ENCODE data around the gene AANAT. TPM values are rescaled to one million over a fixed set of nuclear protein-coding genes. Genes with fewer than 3 reads are reported as not detected.

The AANAT gene
- polyA plus RNA-seq, 2 of the 4 experiments (the other 2 are of a cell fraction): 0.08 TPM; not detected in 1

DNA sequence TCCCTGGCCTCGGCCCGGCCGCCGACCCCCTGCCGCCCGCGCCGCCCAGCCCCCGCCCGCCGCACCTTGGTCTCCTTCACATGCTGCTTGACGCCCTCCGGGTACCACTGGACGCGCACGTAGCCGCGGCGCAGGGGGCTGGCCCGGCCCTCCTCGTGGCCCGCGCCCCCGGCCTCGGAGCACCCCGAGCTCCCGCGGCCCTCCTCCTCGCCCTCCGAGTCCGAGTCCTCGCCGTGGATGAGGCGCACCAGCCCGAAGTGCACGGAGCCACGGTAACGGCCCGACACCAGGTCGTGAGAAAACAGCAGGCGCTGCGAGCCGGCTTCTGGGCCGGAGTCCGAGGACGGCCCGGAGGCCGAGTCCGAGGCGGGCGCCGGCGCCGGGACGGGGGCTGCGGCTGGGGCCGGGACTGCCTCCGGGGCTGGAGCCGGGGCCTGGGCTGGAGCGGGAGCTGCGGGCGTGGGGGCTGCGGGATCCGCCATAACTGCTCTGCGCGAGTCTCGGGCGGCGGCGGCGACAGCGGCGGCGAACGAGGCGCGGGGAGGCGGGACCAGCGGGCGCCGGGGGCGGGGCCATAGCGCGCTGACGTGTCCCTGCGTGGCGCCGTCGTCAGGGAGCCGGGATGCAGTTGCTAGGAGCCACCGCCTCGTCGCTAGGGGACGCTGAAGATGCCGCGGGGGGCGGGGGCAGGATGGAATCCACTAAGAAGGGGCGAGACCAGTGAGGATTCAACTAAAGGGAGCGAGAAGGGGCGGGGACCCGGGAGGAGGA lies 14.6 kb upstream of the AANAT start, which contains the start of gene UBE2O (continued):
- TF ChIP-seq, protein P1, sequence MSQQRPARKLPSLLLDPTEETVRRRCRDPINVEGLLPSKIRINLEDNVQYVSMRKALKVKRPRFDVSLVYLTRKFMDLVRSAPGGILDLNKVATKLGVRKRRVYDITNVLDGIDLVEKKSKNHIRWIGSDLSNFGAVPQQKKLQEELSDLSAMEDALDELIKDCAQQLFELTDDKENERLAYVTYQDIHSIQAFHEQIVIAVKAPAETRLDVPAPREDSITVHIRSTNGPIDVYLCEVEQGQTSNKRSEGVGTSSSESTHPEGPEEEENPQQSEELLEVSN (IDR thresholded peaks at IDR 0.05; ENCODE audit: borderline replicate concordance, low read depth): peak; percentile 39; the same call in 1 of the 2 replicates
- no peak for TF ChIP-seq ZFP36 (IDR thresholded peaks at IDR 0.05; ENCODE audit: borderline replicate concordance, partially characterized antibody)
- no peak for TF ChIP-seq POLR2AphosphoS2 (conservative IDR thresholded peaks at IDR 0.05; ENCODE audit: low read length)
- TF ChIP-seq HOXA7 (CRISPR knock-in tag; IDR thresholded peaks at IDR 0.05): no peak
- TF ChIP-seq ATOH8 (CRISPR knock-in tag; IDR thresholded peaks at IDR 0.05; ENCODE audit: low read depth): no peak
- no peak for TF ChIP-seq RAD21 (conservative IDR thresholded peaks at IDR 0.05 in 1 of 2, IDR thresholded peaks at IDR 0.05 in 1 of 2)
- no peak for TF ChIP-seq EP300 (IDR thresholded peaks at IDR 0.05)
- peak; percentile 56 for TF ChIP-seq POLR2A (IDR thresholded peaks at IDR 0.05; ENCODE audit: low read length)
- no peak for TF ChIP-seq HOXB13 (CRISPR knock-in tag; IDR thresholded peaks at IDR 0.05; ENCODE audit: low read depth)
- peak; percentile 99 for TF ChIP-seq RCOR1 (IDR thresholded peaks at IDR 0.05; ENCODE audit: low read depth, low read length)
- TF ChIP-seq PBX3 (IDR thresholded peaks at IDR 0.05): 0 out of 2 replicates have a peak, but pooled peaks have one; percentile 9
- TF ChIP-seq ZSCAN20 (CRISPR knock-in tag; IDR thresholded peaks at IDR 0.05): no peak
- no peak for TF ChIP-seq FOSB (CRISPR knock-in tag; IDR thresholded peaks at IDR 0.05)
- TF ChIP-seq ELK1 (IDR thresholded peaks at IDR 0.05; ENCODE audit: low read depth, low read length): no peak
- 0 out of 2 replicates have a peak, but pooled peaks have one; percentile 21 for TF ChIP-seq TP53 (CRISPR knock-in tag; IDR thresholded peaks at IDR 0.05)
- no peak for TF ChIP-seq CHD4 (IDR thresholded peaks at IDR 0.05; ENCODE audit: borderline replicate concordance)
- TF ChIP-seq HEYL (CRISPR knock-in tag; IDR thresholded peaks at IDR 0.05): no peak
- TF ChIP-seq EHF (CRISPR knock-in tag; IDR thresholded peaks at IDR 0.05): no peak
- no peak for TF ChIP-seq RARB (CRISPR knock-in tag; IDR thresholded peaks at IDR 0.05)
- TF ChIP-seq, protein P2, sequence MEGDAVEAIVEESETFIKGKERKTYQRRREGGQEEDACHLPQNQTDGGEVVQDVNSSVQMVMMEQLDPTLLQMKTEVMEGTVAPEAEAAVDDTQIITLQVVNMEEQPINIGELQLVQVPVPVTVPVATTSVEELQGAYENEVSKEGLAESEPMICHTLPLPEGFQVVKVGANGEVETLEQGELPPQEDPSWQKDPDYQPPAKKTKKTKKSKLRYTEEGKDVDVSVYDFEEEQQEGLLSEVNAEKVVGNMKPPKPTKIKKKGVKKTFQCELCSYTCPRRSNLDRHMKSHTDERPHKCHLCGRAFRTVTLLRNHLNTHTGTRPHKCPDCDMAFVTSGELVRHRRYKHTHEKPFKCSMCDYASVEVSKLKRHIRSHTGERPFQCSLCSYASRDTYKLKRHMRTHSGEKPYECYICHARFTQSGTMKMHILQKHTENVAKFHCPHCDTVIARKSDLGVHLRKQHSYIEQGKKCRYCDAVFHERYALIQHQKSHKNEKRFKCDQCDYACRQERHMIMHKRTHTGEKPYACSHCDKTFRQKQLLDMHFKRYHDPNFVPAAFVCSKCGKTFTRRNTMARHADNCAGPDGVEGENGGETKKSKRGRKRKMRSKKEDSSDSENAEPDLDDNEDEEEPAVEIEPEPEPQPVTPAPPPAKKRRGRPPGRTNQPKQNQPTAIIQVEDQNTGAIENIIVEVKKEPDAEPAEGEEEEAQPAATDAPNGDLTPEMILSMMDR (IDR thresholded peaks at IDR 0.05): peak; percentile 44; the same call in 2 of the 3 replicates

DNA sequence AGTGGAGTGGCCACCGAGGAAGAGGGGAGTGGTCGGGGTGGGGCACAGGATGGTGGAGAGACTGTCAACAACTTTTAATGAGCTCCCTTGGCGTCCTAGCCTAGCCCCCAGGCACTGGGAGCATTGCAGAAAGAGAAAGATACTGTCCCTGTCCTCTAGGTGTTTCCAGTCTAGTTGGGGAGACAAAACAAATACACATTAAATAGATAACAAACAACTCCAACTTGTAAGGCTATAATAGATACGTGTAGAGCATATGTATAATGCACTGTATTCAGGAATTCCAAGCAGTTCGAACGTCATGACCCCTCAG lies 14.0 kb upstream of the AANAT start:
- FAIRE-seq: no peak
- H3K4me2 ChIP-seq: peak overlapping the region; percentile 88; the same call in 2 of the 3 replicates
- TF ChIP-seq MAZ (IDR thresholded peaks at IDR 0.05; ENCODE audit: borderline replicate concordance, low read depth, low read length) (no peak), HDAC2 (IDR thresholded peaks at IDR 0.05) (peak; percentile 98; the same call in 1 of the 2 replicates), KDM1A (IDR thresholded peaks at IDR 0.05; ENCODE audit: low read depth) (peak; percentile 100; the same call in 1 of the 2 replicates)
- H3K27ac ChIP-seq: no peak overlapping the region
- H3K9me3 ChIP-seq: no peaks in the 10 kb centered on the region
- no peak for DNase-seq (ENCODE audit: low read depth in 1 of 2, low spot score in 1 of 2)
- no peak for ATAC-seq
- CTCF ChIA-PET: interaction anchor here (0.6 to 41.7 kb wide), 16 partner anchors 8 to 333 kb away, joined by 3 to 1994 read pairs (median 3); partner anchors contain the start of genes AANAT, PRPSAP1, RHBDF2 and SPHK1
- POLR2A ChIA-PET: no interaction called here
- peaks cover 23% of the 10 kb centered on the region for H3K4me1 ChIP-seq
- H3K4me3 ChIP-seq: peak overlapping the region; percentile 84; the same call in 1 of the 3 replicates
- WGBS (ENCODE audit: missing lambda C conversion rate): 16% methylated on average over 6 of the region's 6 CpGs
